H9 (cell line): ENCODE measurements around the gene RRP36. TPM values are rescaled to one million over a fixed set of nuclear protein-coding genes. Genes with fewer than 3 reads are reported as not detected.

ENCODE experiments used
- DNase-seq: peaks from one replicate; pipeline ENCODE4 v3.0.0-alpha.2; 2017
- H2AFZ ChIP-seq: one replicate; pipeline ENCODE4 v1.6.1; 2013; ENCODE audit warnings: mild to moderate bottlenecking, low read length, control low read depth, moderate library complexity
- H2AK5ac ChIP-seq: 2 replicates; pipeline ENCODE4 v1.6.1; 2013; ENCODE audit warnings: low read length, control low read depth, mixed read lengths; ENCODE audit not compliant: insufficient read length
- H2BK120ac ChIP-seq: one replicate; pipeline ENCODE4 v1.6.1; 2013; ENCODE audit warnings: low read depth, mild to moderate bottlenecking, low read length, control low read depth, inconsistent platforms; ENCODE audit not compliant: poor library complexity, severe bottlenecking
- H2BK12ac ChIP-seq: 2 replicates; pipeline ENCODE4 v1.6.1; 2013; ENCODE audit warnings: low read length, control low read depth, mixed read lengths, low read depth; ENCODE audit not compliant: insufficient read length
- H2BK15ac ChIP-seq: 2 replicates; pipeline ENCODE4 v1.6.1; 2013; ENCODE audit warnings: low read depth, low read length, control low read depth
- H2BK20ac ChIP-seq: one replicate; pipeline ENCODE4 v1.6.1; 2013; ENCODE audit warnings: low read depth, mild to moderate bottlenecking, low read length, control low read depth, inconsistent platforms; ENCODE audit not compliant: poor library complexity, severe bottlenecking
- H2BK5ac ChIP-seq: 2 replicates; pipeline ENCODE4 v1.6.1; 2013; ENCODE audit warnings: low read length, control low read depth, mixed read lengths; ENCODE audit not compliant: insufficient read length
- H3K14ac ChIP-seq: 2 replicates; pipeline ENCODE4 v1.6.1; 2013; ENCODE audit warnings: low read length, control low read depth; ENCODE audit not compliant: insufficient read depth
- H3K18ac ChIP-seq: 2 replicates; pipeline ENCODE4 v1.6.1; 2013; ENCODE audit warnings: low read depth, mild to moderate bottlenecking, mixed read lengths, low read length, control low read depth; ENCODE audit not compliant: insufficient read length
- H3K23ac ChIP-seq: 2 replicates; pipeline ENCODE4 v1.6.1; 2013; ENCODE audit warnings: low read length, control low read depth, mixed read lengths, low read depth; ENCODE audit not compliant: insufficient read length
- H3K23me2 ChIP-seq: 2 replicates; pipeline ENCODE4 v1.6.1; 2013; ENCODE audit warnings: low read depth, mild to moderate bottlenecking, mixed read lengths, low read length, control low read depth; ENCODE audit not compliant: insufficient read length, poor library complexity, severe bottlenecking
- H3K27ac ChIP-seq: 2 replicates; pipeline ENCODE4 v1.5.1; 2013; ENCODE audit warnings: low read length, control low read depth, mixed read lengths, low read depth; ENCODE audit not compliant: insufficient read length
- H3K27me3 ChIP-seq: 2 replicates; pipeline ENCODE4 v1.6.1; 2013; ENCODE audit warnings: low read length, control low read depth, inconsistent platforms; ENCODE audit not compliant: insufficient read depth
- H3K4ac ChIP-seq: 2 replicates; pipeline ENCODE4 v1.6.1; 2013; ENCODE audit warnings: low read depth, mild to moderate bottlenecking, control low read depth, inconsistent platforms, low read length, moderate library complexity
- H3K4me1 ChIP-seq: 2 replicates; pipeline ENCODE4 v1.6.1; 2013; ENCODE audit warnings: low read length, control low read depth, inconsistent platforms; ENCODE audit not compliant: insufficient read depth
- H3K4me2 ChIP-seq: 2 replicates; pipeline ENCODE4 v1.6.1; 2013; ENCODE audit warnings: low read length, control low read depth, mixed read lengths; ENCODE audit not compliant: insufficient read length, insufficient read depth
- H3K56ac ChIP-seq: 2 replicates; pipeline ENCODE4 v1.6.1; 2013; ENCODE audit warnings: low read depth, mild to moderate bottlenecking, mixed read lengths, low read length, control low read depth; ENCODE audit not compliant: insufficient read length
- H3K79me1 ChIP-seq: 2 replicates; pipeline ENCODE4 v1.6.1; 2013; ENCODE audit warnings: low read depth, mild to moderate bottlenecking, moderate library complexity, low read length, control low read depth, inconsistent platforms; ENCODE audit not compliant: insufficient read depth, poor library complexity, severe bottlenecking
- H3K79me2 ChIP-seq: 2 replicates; pipeline ENCODE4 v1.6.1; 2013; ENCODE audit warnings: low read length, control low read depth, inconsistent platforms; ENCODE audit not compliant: insufficient read depth
- H3K9ac ChIP-seq: 2 replicates; pipeline ENCODE4 v1.6.1; 2013; ENCODE audit warnings: low read length, control low read depth, mixed read lengths; ENCODE audit not compliant: insufficient read length; ENCODE audit errors: extremely low read depth
- H3K9me3 ChIP-seq: one replicate; pipeline ENCODE4 v1.6.1; 2013; ENCODE audit warnings: low read depth, low read length, inconsistent platforms; ENCODE audit not compliant: control insufficient read depth
- H3T11ph ChIP-seq: one replicate; pipeline ENCODE4 v1.6.1; 2013; ENCODE audit warnings: mild to moderate bottlenecking, low read length, control low read depth, inconsistent platforms
- H4K20me1 ChIP-seq: one replicate; pipeline ENCODE4 v1.6.1; 2013; ENCODE audit not compliant: control insufficient read depth, insufficient read length, insufficient read depth
- H4K5ac ChIP-seq: 2 replicates; pipeline ENCODE4 v1.6.1; 2013; ENCODE audit warnings: low read depth, mild to moderate bottlenecking, mixed read lengths, low read length, control low read depth; ENCODE audit not compliant: insufficient read length
- H4K8ac ChIP-seq: replicated peaks from 2 replicates; pipeline ENCODE4 v1.6.1; 2013; ENCODE audit warnings: low read length, control low read depth, mixed read lengths, low read depth; ENCODE audit not compliant: insufficient read length
- H4K91ac ChIP-seq: 2 replicates; pipeline ENCODE4 v1.6.1; 2013; ENCODE audit warnings: low read depth, mild to moderate bottlenecking, moderate library complexity, mixed read lengths, low read length, control low read depth; ENCODE audit not compliant: insufficient read length
- H3K27ac Mint-ChIP-seq, 3 experiments: 2 replicates in 2 of 3; 3 replicates in 1 of 3; pipeline ENCODE4 v1.8.0; 2020 to 2021; ENCODE audit warnings: mixed read lengths in 3 of 3, mild to moderate bottlenecking in 1 of 3, moderate library complexity in 1 of 3
- H3K27me3 Mint-ChIP-seq: 2 replicates; pipeline ENCODE4 v1.8.0; 2021; ENCODE audit warnings: low read depth, mild to moderate bottlenecking, moderate library complexity, mixed read lengths
- H3K36me3 Mint-ChIP-seq, 3 experiments: 2 replicates in 2 of 3; 3 replicates in 1 of 3; pipeline ENCODE4 v1.8.0; 2020 to 2021; ENCODE audit warnings: low read depth in 3 of 3, mixed read lengths in 3 of 3; ENCODE audit not compliant: insufficient read depth in 1 of 3
- H3K4me1 Mint-ChIP-seq, 2 experiments: 2 replicates each; pipeline ENCODE4 v1.8.0; 2020; ENCODE audit warnings: mixed read lengths in 2 of 2
- H3K4me3 Mint-ChIP-seq, 2 experiments: 2 replicates in 1 of 2; 3 replicates in 1 of 2; pipeline ENCODE4 v1.8.0; 2020 to 2021; ENCODE audit warnings: mild to moderate bottlenecking in 2 of 2, mixed read lengths in 2 of 2, moderate library complexity in 1 of 2
- H3K9me3 Mint-ChIP-seq, 2 experiments: 2 replicates in 1 of 2; 3 replicates in 1 of 2; pipeline ENCODE4 v1.8.0; 2020; ENCODE audit warnings: mild to moderate bottlenecking in 2 of 2, mixed read lengths in 2 of 2, moderate library complexity in 1 of 2
- WGBS: extraction: QIAGEN DNeasy Blood & Tissue Kit; methylation state at CpG from one replicate; pipeline ENCODE4 v1.1.7; 2013; ENCODE audit warnings: missing lambda C conversion rate, low lambda C conversion rate, mixed read lengths; ENCODE audit not compliant: insufficient read length; ENCODE audit errors: extremely low coverage; 5-methylcytosine and 5-hydroxymethylcytosine counted together
- total RNA-seq: library from RNA; stranded (reverse); gene quantifications from 2 replicates; pipeline ENCODE4 v1.2.1, GENCODE V29; 2021
- TF ChIP-seq, protein P1 (sequence below): fragments of 200-600 bp; sonication (generic); conservative IDR thresholded peaks from 3 replicates; pipeline ENCODE4 v1.8.0; 2021; ENCODE audit warnings: antibody characterized with exemption, mild to moderate bottlenecking

Gene RRP36
- total RNA-seq, 1 experiment from 2014 or later, result 117 TPM

- Histone ChIP-seq H3K79me2 (peaks cover 7% of the 10 kb centered on the region; the same call in 1 of the 2 replicates), H2BK5ac (no peak within 1 kb of the TSS), H3K4me1 (0 out of 2 replicates have a peak, but pooled peaks cover 4% of the 10 kb centered on the region), H3K56ac (no peak within 1 kb of the TSS), H3K9me3 (no peaks in the 10 kb centered on the region), H3K9ac (peak within 1 kb of the TSS; percentile 72), H3K23ac (no peak within 1 kb of the TSS), H2BK12ac (no peak within 1 kb of the TSS), H3T11ph (no peak within 1 kb of the TSS), H3K27ac (no peak within 1 kb of the TSS), H2BK120ac (no peak within 1 kb of the TSS), H3K79me1 (peaks cover 2% of the 10 kb centered on the region), H3K18ac (peak within 1 kb of the TSS; percentile 52), H3K4me2 (peak within 1 kb of the TSS; percentile 52), H2BK15ac (no peak within 1 kb of the TSS), H4K8ac (no peak within 1 kb of the TSS), H3K23me2 (peaks cover 7% of the 10 kb centered on the region), H4K91ac (no peak within 1 kb of the TSS), H3K14ac (peak within 1 kb of the TSS; percentile 85), H3K27me3 (no peaks in the 10 kb centered on the region), H3K4ac (no peak within 1 kb of the TSS; the same call in 1 of the 2 replicates), H2BK20ac (no peak within 1 kb of the TSS), H2AK5ac (no peak within 1 kb of the TSS), H4K20me1 (no peaks in the 10 kb centered on the region), H2AFZ (no peak within 1 kb of the TSS), H4K5ac (no peak within 1 kb of the TSS)
- Mint-ChIP-seq H3K36me3 (peaks cover 32 to 57% (median 56%) of the 10 kb centered on the region in 3 experiments), H3K4me3 (peak within 1 kb of the TSS; percentile 94), H3K4me1 (peaks cover 30 to 31% of the 10 kb centered on the region in 2 experiments), H3K27me3 (no peaks in the 10 kb centered on the region; the same call in 1 of the 2 replicates), H3K9me3 (peaks cover 0 to 3% of the 10 kb centered on the region in 2 experiments; a peak in 1 of 5 replicates), H3K27ac (peak within 1 kb of the TSS; percentile 92 to 98 (median 97))
- 100% methylated on average over 1 of the region's 45 CpGs for whole genome bisulfite sequencing
- peak; percentile 91 for DNase-seq
- TF ChIP-seq, protein P1, sequence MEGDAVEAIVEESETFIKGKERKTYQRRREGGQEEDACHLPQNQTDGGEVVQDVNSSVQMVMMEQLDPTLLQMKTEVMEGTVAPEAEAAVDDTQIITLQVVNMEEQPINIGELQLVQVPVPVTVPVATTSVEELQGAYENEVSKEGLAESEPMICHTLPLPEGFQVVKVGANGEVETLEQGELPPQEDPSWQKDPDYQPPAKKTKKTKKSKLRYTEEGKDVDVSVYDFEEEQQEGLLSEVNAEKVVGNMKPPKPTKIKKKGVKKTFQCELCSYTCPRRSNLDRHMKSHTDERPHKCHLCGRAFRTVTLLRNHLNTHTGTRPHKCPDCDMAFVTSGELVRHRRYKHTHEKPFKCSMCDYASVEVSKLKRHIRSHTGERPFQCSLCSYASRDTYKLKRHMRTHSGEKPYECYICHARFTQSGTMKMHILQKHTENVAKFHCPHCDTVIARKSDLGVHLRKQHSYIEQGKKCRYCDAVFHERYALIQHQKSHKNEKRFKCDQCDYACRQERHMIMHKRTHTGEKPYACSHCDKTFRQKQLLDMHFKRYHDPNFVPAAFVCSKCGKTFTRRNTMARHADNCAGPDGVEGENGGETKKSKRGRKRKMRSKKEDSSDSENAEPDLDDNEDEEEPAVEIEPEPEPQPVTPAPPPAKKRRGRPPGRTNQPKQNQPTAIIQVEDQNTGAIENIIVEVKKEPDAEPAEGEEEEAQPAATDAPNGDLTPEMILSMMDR, result no peak
Measured at GRCh38 chr6:43053545-43054205, 32.3 kb downstream of the RRP36 start, which contains the start of gene CUL7. CUL7 (minus strand) TSS chr6:43053851; CDS start chr6:43052788, 1,063 bp downstream.
